PFSK-1 (cell line): ENCODE measurements around the gene DGKB.

Experiments used
- FOXP2 ChIP-seq: optimal IDR thresholded peaks from 2 replicates; pipeline ENCODE3; 2011; ENCODE audit warnings: borderline replicate concordance, control low read depth, inconsistent platforms; ENCODE audit not compliant: insufficient read depth; ENCODE audit errors: extremely low read length, extremely low read depth
- POLR2AphosphoS5 ChIP-seq: IDR thresholded peaks from 2 replicates; pipeline ENCODE4 v1.6.1; 2012; ENCODE audit warnings: low read depth, mild to moderate bottlenecking, control low read depth, low read length, moderate library complexity
- REST ChIP-seq, 2 experiments: IDR thresholded peaks; 2 replicates each; pipeline versions ENCODE4 v1.6.1 to v1.8.0; 2011 to 2012; ENCODE audit warnings: low read depth in 2 of 2, low read length in 2 of 2, control low read depth in 1 of 2, inconsistent platforms in 1 of 2, mild to moderate bottlenecking in 1 of 2, moderate library complexity in 1 of 2; ENCODE audit not compliant: insufficient read depth in 1 of 2
- SIN3A ChIP-seq: IDR thresholded peaks from 2 replicates; pipeline ENCODE4 v1.6.1; 2012; ENCODE audit warnings: mild to moderate bottlenecking, low read length, moderate library complexity, borderline replicate concordance; ENCODE audit not compliant: insufficient read depth
- TAF1 ChIP-seq: IDR thresholded peaks from 2 replicates; pipeline ENCODE4 v1.6.1; 2012; ENCODE audit warnings: low read length, control low read depth, borderline replicate concordance; ENCODE audit not compliant: insufficient read depth

Gene DGKB

DNA sequence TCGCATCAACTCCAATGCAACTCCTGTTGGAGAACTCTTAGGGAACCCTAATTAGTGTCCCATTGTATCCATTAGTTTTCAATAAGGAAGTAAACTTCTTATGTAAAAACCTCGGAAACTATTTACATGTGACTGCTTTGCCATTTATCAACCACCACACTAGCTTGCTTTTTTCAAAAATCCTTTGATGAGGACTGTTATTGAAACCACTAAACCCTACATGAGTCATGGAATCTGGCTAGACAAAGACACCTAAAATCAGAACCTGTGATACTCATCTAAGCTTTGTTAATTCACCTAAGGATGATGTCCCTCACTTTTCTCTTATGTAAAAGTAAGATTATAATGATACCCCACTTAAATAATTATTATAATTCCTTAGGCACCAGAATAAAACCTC, 499.0 kb downstream of the DGKB start:
- TF ChIP-seq TAF1 (no peak), FOXP2 (no peak), SIN3A (no peak), REST (IDR thresholded peaks at IDR 0.05; ENCODE audit: insufficient read depth in 1 of 2, low read depth in 2 of 2, low read length in 2 of 2) (no peak), POLR2AphosphoS5 (no peak)

DNA sequence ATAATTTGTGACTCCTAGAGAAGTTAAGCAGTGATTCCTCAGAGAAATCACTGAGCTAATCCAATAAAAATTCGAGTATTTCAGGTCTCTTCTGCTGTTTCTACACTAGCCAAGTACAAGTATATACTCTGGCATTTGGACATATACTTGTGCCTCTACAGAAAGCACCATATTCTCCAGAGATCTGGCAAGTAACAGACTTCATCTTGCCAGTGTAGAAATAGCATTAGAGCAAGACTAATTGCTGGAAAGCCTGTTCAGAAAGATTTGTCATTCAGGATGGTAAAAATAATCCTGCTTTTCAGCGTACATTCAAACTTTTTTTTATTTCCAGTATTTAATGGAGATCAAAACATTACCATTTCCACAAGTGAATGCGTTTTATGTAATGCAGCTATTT, 502.3 kb downstream of the DGKB start:
- TF ChIP-seq SIN3A: no peak
- no peak for TF ChIP-seq REST (IDR thresholded peaks at IDR 0.05; ENCODE audit: insufficient read depth in 1 of 2, low read depth in 2 of 2, low read length in 2 of 2)
- no peak for TF ChIP-seq TAF1
- no peak for TF ChIP-seq FOXP2
- no peak for TF ChIP-seq POLR2AphosphoS5

GRCh38 chr7:14398526-14398925, 504.0 kb downstream of the DGKB start:
- no peak for TF ChIP-seq REST (IDR thresholded peaks at IDR 0.05; ENCODE audit: insufficient read depth in 1 of 2, low read depth in 2 of 2, low read length in 2 of 2)
- TF ChIP-seq TAF1: no peak
- no peak for TF ChIP-seq FOXP2
- TF ChIP-seq SIN3A: no peak
- no peak for TF ChIP-seq POLR2AphosphoS5

- TF ChIP-seq SIN3A: no peak
- TF ChIP-seq POLR2AphosphoS5: no peak
- no peak for TF ChIP-seq FOXP2
- TF ChIP-seq REST (IDR thresholded peaks at IDR 0.05; ENCODE audit: insufficient read depth in 1 of 2, low read depth in 2 of 2, low read length in 2 of 2): no peak
- no peak for TF ChIP-seq TAF1
Measured at GRCh38 chr7:14395860-14396259, 506.7 kb downstream of the DGKB start.

GRCh38 chr7:14394786-14395185, 507.8 kb downstream of the DGKB start:
- TF ChIP-seq POLR2AphosphoS5 (no peak), FOXP2 (no peak)
